K562 (cell line): ENCODE data around the gene SLC36A1. TPM values are rescaled to one million over a fixed set of nuclear protein-coding genes. Genes with fewer than 3 reads are reported as not detected.

Source experiments
- ATAC-seq: fragments of 200-7000 bp; cut with Tn5 transposase; 3 replicates; pipeline ENCODE4 v1.9.1; 2020; ENCODE audit warnings: moderate library complexity
- BruUV-seq: library from RNA; stranded (reverse); fragments of 400-500 nt; replicated peaks from 2 replicates; lab custom pipeline; 2021; lab: Mats Ljungman, UMichigan
- CTCF ChIA-PET: fragments of 300-600 bp; formaldehyde crosslinking; extraction: SDS; loops from one replicate; lab custom pipeline; 2021; ENCODE audit warnings: low intra/inter-chr PET ratio; lab: Yijun Ruan, JAX
- POLR2A ChIA-PET: fragments of 300-600, 350-650 bp; sonication (Branson Sonifier 250); formaldehyde crosslinking; extraction: SDS; loops from one replicate; lab custom pipeline; 2021; ENCODE audit warnings: antibody characterized with exemption, inconsistent platforms; lab: Yijun Ruan, JAX
- DNase-seq, 4 experiments: peaks; one replicate each; pipeline versions ENCODE4 v3.0.0 to v3.0.0-alpha.2; 2011 to 2018; ENCODE audit warnings: low spot score in 3 of 4, mixed read lengths in 3 of 4; ENCODE audit errors: extremely low read depth in 1 of 4
- FAIRE-seq: peaks from 2 replicates; lab custom pipeline; 2011; peaks lifted over from hg19 to GRCh38; lab: Jason Lieb, UNC
- H2AFZ ChIP-seq: 2 replicates; pipeline ENCODE4 v1.6.0; 2011; ENCODE audit warnings: low read depth, low read length, control low read depth, inconsistent platforms
- H3K27ac ChIP-seq: fragments of 200-600 bp; 3 replicates; pipeline ENCODE4 v1.8.0; 2011; ENCODE audit warnings: low read depth, mild to moderate bottlenecking, control low read depth, inconsistent platforms, low read length, moderate library complexity, mixed read lengths; ENCODE audit errors: extremely low read depth
- H3K27me3 ChIP-seq, 2 experiments: fragments of 300-600 bp in 1 of 2; 2 replicates in 1 of 2; 3 replicates in 1 of 2; pipeline versions ENCODE4 v1.6.0 to v1.8.0; 2011; ENCODE audit warnings: inconsistent platforms in 2 of 2, low read length in 2 of 2, mild to moderate bottlenecking in 1 of 2, mixed read lengths in 1 of 2, moderate library complexity in 1 of 2; ENCODE audit not compliant: control insufficient read depth in 2 of 2, insufficient read depth in 2 of 2
- H3K36me3 ChIP-seq: fragments of 300-600 bp; 3 replicates; pipeline ENCODE4 v1.8.0; 2011; ENCODE audit warnings: mild to moderate bottlenecking, low read length, inconsistent platforms; ENCODE audit not compliant: control insufficient read depth, insufficient read depth
- H3K4me1 ChIP-seq, 2 experiments: fragments of 200-600 bp in 1 of 2; replicated peaks in 1 of 2; 2 replicates in 1 of 2; 3 replicates in 1 of 2; pipeline versions ENCODE4 v1.5.1 to v1.8.0; 2011; ENCODE audit warnings: inconsistent platforms in 2 of 2, low read length in 2 of 2, mild to moderate bottlenecking in 1 of 2, mixed read lengths in 1 of 2, moderate library complexity in 1 of 2; ENCODE audit not compliant: control insufficient read depth in 2 of 2, insufficient read depth in 2 of 2
- H3K4me2 ChIP-seq: 2 replicates; pipeline ENCODE4 v1.6.1; 2011; ENCODE audit warnings: low read length, control low read depth, inconsistent platforms, mixed read lengths; ENCODE audit not compliant: insufficient read depth
- H3K4me3 ChIP-seq: fragments of 200-600 bp; sonication (generic), shearing (Covaris generic); 2 replicates; pipeline ENCODE4 v1.5.1; 2016; ENCODE audit warnings: control low read depth, inconsistent platforms
- H3K79me2 ChIP-seq: fragments of 200-600 bp; 3 replicates; pipeline ENCODE4 v1.8.0; 2011; ENCODE audit warnings: low read length, inconsistent platforms; ENCODE audit not compliant: control insufficient read depth, insufficient read depth
- H3K9ac ChIP-seq, 2 experiments: 2 replicates each; pipeline versions ENCODE4 v1.6.0 to v1.6.1; 2011; ENCODE audit warnings: low read depth in 2 of 2, low read length in 2 of 2, control low read depth in 1 of 2, inconsistent platforms in 1 of 2, mild to moderate bottlenecking in 1 of 2, mixed read lengths in 1 of 2; ENCODE audit not compliant: insufficient read depth in 1 of 2
- H3K9me1 ChIP-seq: one replicate; pipeline ENCODE4 v1.6.0; 2011; ENCODE audit warnings: inconsistent platforms, mild to moderate bottlenecking, low read length, moderate library complexity; ENCODE audit not compliant: control insufficient read depth, insufficient read depth
- H3K9me3 ChIP-seq: replicated peaks from 2 replicates; pipeline ENCODE4 v1.5.1; 2011; ENCODE audit warnings: low read depth, low read length, inconsistent platforms; ENCODE audit not compliant: control insufficient read depth, insufficient read depth
- H4K20me1 ChIP-seq: replicated peaks from 2 replicates; pipeline ENCODE4 v1.6.1; 2011; ENCODE audit warnings: low read length, inconsistent platforms, mixed read lengths; ENCODE audit not compliant: control insufficient read depth, insufficient read depth
- CBFA2T2 ChIP-seq: fragments of 450-650 bp; conservative IDR thresholded peaks from 2 replicates; pipeline ENCODE4 v1.6.1; 2017; ENCODE audit warnings: mild to moderate bottlenecking
- CTCF ChIP-seq, 3 experiments: IDR thresholded peaks in 2 of 3; conservative IDR thresholded peaks in 1 of 3; 2 replicates each; pipeline ENCODE4 v1.5.1; 2011 to 2012; ENCODE audit warnings: low read length in 3 of 3, mild to moderate bottlenecking in 3 of 3, control low read depth in 2 of 3, improper control_type of control experiment in 1 of 3, inconsistent platforms in 1 of 3, low read depth in 1 of 3, mixed read lengths in 1 of 3, moderate library complexity in 1 of 3; ENCODE audit not compliant: insufficient read depth in 2 of 3
- HCFC1 ChIP-seq: IDR thresholded peaks from 2 replicates; pipeline ENCODE4 v1.6.1; 2012; ENCODE audit warnings: low read depth, low read length, improper control_type of control experiment
- HINFP ChIP-seq: fragments of 450-650 bp; conservative IDR thresholded peaks from 2 replicates; pipeline ENCODE4 v1.6.1; 2016; ENCODE audit warnings: missing genetic modification characterization, low read depth, mild to moderate bottlenecking, control low read depth, missing compliant biosample characterization
- MITF ChIP-seq: IDR thresholded peaks from 2 replicates; pipeline ENCODE4 v1.6.1; 2014; ENCODE audit warnings: antibody characterized with exemption
- NFXL1 ChIP-seq: fragments of 450-650 bp; formaldehyde crosslinking; IDR thresholded peaks from 2 replicates; pipeline ENCODE4 v1.4.0; 2021; ENCODE audit warnings: mild to moderate bottlenecking
- NRF1 ChIP-seq, 2 experiments: fragments of 450-650 bp; IDR thresholded peaks in 1 of 2; conservative IDR thresholded peaks in 1 of 2; 2 replicates each; pipeline ENCODE4 v1.6.1; 2014; ENCODE audit warnings: mild to moderate bottlenecking in 2 of 2
- ZNF197 ChIP-seq: fragments of 200-800 bp; sonication (Bioruptor generic); IDR thresholded peaks from 2 replicates; pipeline ENCODE4 v1.6.1; 2016; ENCODE audit warnings: low read depth, missing genetic modification characterization, missing compliant biosample characterization
- ZNF23 ChIP-seq: fragments of 250-450 bp; sonication (Bioruptor Pico); IDR thresholded peaks from 2 replicates; pipeline ENCODE4 v1.4.0; 2020; ENCODE audit warnings: mild to moderate bottlenecking
- WGBS: fragments of 100-300 bp; shearing (Covaris generic); methylation state at CpG from one replicate; pipeline ENCODE4 v1.1.6; 2016; ENCODE audit warnings: low coverage, mixed read lengths; ENCODE audit not compliant: insufficient coverage; ENCODE audit errors: missing lambda C conversion rate; 5-methylcytosine and 5-hydroxymethylcytosine counted together
- in situ Hi-C: fragments of 300-500 bp; cut with MboI; formaldehyde crosslinking; loops from 4 replicates; pipeline ENCODE4 v1.15.0; 2018; ENCODE audit warnings: inconsistent platforms, mixed read lengths
- intact Hi-C: fragments of 100-400 bp; cut with micrococcal nuclease; formaldehyde crosslinking; loops from 2 replicates; pipeline ENCODE4 v1.14.2; 2022
- polyA plus RNA-seq, 8 experiments: library from polyadenylated mRNA; depleted of rRNA in 4 of 8; stranded (reverse) in 5 of 8; unstranded in 3 of 8; fragments of >200 nt; fragmentation: Nextera tagmentation in 2 of 8; fragmentation: Illumina TruSeq in 1 of 8; extraction: Ambion mirVana in 2 of 8; extraction: Trizol in 1 of 8; gene quantifications; 2 replicates each; pipeline versions ENCODE4 v1.2.1 to v1.2.3, GENCODE V29; 2011 to 2014; ENCODE audit warnings: inconsistent platforms in 1 of 8, missing spikeins in 1 of 8
- total RNA-seq, 7 experiments: library from RNA; depleted of rRNA in 6 of 7; stranded (reverse); fragments of >200 nt in 6 of 7; fragmentation: Illumina TruSeq in 2 of 7; extraction: Trizol in 2 of 7; gene quantifications; 2 replicates each; pipeline versions ENCODE4 v1.2.1 to v1.2.3, GENCODE V29; 2011 to 2021; ENCODE audit warnings: low replicate concordance in 1 of 7

SLC36A1 gene
- total and polyA plus RNA-seq, 9 of the 15 experiments (the other 6 are each of a cell fraction or from before 2014, with no cell fraction given), result 1.6 to 8.4 (median 4.6) TPM

- FAIRE-seq (no peak), DNase-seq (no peak)
- WGBS, result 2% methylated on average over 3 of the region's 3 CpGs
- Histone ChIP-seq H3K36me3 (no peaks in the 10 kb centered on the region), H2AFZ (no peak overlapping the region), H3K4me1 (no peaks in the 10 kb centered on the region), H3K27me3 (no peaks in the 10 kb centered on the region), H3K27ac (no peak overlapping the region), H3K4me2 (no peak overlapping the region), H3K9ac (no peak overlapping the region), H4K20me1 (no peaks in the 10 kb centered on the region), H3K4me3 (no peak overlapping the region)
- in situ Hi-C loops (no loop called here), intact Hi-C loops (no loop called here)
- BruUV-seq, result no TSS peak
- POLR2A ChIA-PET, result interaction anchor here (0.5 to 1.6 kb wide), 3 partner anchors 10 to 281 kb away, joined by 3 to 5 read pairs (median 3); no protein-coding TSS in a partner anchor
- no peak for TF ChIP-seq NRF1 (conservative IDR thresholded peaks at IDR 0.05 in 1 of 2, IDR thresholded peaks at IDR 0.05 in 1 of 2)
- no peak for TF ChIP-seq NFXL1 (CRISPR knock-in tag)
- TF ChIP-seq CBFA2T2, result no peak
- TF ChIP-seq ZNF197 (CRISPR knock-in tag), result no peak
- TF ChIP-seq HCFC1, result no peak
- TF ChIP-seq CTCF (IDR thresholded peaks at IDR 0.05 in 2 of 3, conservative IDR thresholded peaks at IDR 0.05 in 1 of 3; ENCODE audit: insufficient read depth in 2 of 3, low read depth in 1 of 3, low read length in 3 of 3), result no peak
- TF ChIP-seq MITF, result no peak
- no peak for TF ChIP-seq ZNF23 (CRISPR knock-in tag)
- no peak for TF ChIP-seq HINFP (tag)
- TF ChIP-seq, all 486 proteins: peak for 0
- CTCF ChIA-PET, result no interaction called here
- Histone ChIP-seq H3K9me3 (no peaks in the 10 kb centered on the region), H3K79me2 (no peaks in the 10 kb centered on the region), H3K9me1 (no peaks in the 10 kb centered on the region)
- no peak for ATAC-seq
Observed at GRCh38 chr5:151414536-151414935, 32.9 kb upstream of the SLC36A1 start.
